ENCODE data around the gene IKZF1.
A peak's percentile ranks its signal among the peaks of the same experiment; 100 is the strongest.

The IKZF1 gene

DNA sequence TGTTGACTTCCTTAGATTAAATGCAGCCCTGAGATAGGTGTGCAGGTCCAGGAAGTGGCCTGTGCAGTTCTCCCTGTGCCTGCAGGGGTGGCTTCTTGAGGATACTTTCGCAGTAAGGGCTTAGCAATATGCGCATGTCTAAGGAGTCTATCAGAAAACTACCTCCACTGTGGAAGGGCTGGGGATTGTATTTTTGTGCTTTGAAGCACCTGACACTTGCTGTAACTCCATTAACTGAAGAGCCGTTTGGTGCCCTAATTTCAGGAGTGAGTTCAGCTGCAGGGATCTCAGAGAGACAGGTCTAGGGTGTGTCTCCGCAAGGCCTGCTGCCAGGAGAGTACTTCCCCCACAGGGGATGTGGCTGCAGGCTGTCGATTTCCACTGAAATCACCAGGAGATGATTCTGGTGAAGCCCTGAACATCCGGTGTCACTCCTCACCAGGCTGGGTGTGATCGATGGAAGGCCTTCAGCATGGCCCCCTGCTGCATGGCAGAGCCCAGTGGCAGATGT, 35.5 kb downstream of the IKZF1 start:
- no peaks in the 10 kb centered on the region for H3K4me1 ChIP-seq (ENCODE audit: insufficient read depth, poor library complexity, severe bottlenecking)
- TF ChIP-seq, protein P1, sequence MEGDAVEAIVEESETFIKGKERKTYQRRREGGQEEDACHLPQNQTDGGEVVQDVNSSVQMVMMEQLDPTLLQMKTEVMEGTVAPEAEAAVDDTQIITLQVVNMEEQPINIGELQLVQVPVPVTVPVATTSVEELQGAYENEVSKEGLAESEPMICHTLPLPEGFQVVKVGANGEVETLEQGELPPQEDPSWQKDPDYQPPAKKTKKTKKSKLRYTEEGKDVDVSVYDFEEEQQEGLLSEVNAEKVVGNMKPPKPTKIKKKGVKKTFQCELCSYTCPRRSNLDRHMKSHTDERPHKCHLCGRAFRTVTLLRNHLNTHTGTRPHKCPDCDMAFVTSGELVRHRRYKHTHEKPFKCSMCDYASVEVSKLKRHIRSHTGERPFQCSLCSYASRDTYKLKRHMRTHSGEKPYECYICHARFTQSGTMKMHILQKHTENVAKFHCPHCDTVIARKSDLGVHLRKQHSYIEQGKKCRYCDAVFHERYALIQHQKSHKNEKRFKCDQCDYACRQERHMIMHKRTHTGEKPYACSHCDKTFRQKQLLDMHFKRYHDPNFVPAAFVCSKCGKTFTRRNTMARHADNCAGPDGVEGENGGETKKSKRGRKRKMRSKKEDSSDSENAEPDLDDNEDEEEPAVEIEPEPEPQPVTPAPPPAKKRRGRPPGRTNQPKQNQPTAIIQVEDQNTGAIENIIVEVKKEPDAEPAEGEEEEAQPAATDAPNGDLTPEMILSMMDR (IDR thresholded peaks at IDR 0.05; ENCODE audit: poor library complexity, severe bottlenecking) = no peak
- ATAC-seq (ENCODE audit: low read depth) = no peak
- no peak overlapping the region for H3K4me3 ChIP-seq (ENCODE audit: severe bottlenecking)
- H3K27ac ChIP-seq (ENCODE audit: poor library complexity, severe bottlenecking) = no peak overlapping the region
- H3K36me3 ChIP-seq (ENCODE audit: low read depth) = no peaks in the 10 kb centered on the region
- H3K27me3 ChIP-seq (ENCODE audit: insufficient read depth, poor library complexity, severe bottlenecking) = no peaks in the 10 kb centered on the region
- H3K9me3 ChIP-seq (ENCODE audit: severe bottlenecking) = no peaks in the 10 kb centered on the region
- DNase-seq (ENCODE audit: low spot score) = no peak

DNA sequence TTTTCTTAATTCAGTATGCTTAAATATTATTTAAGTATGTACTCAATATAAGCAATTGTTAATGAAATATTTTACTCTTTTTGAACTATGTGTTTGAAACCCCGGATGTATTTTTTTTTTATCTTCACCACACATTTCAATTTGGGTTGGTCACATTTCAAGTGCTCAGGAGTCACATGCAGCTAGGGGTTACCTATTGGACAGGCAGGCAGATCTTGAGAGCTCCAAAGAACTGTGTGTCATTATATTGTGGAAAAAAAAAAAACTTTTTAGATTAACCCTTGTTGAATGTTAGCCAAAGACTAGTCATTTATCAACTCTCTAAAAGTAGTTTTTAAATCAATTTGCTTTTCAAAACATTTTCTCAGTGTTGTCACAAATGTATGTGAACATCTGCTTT, 37.2 kb downstream of the IKZF1 start:
- H3K4me3 ChIP-seq (ENCODE audit: severe bottlenecking) = no peak overlapping the region
- no peaks in the 10 kb centered on the region for H3K27me3 ChIP-seq (ENCODE audit: insufficient read depth, poor library complexity, severe bottlenecking)
- no peak overlapping the region for H3K27ac ChIP-seq (ENCODE audit: poor library complexity, severe bottlenecking)
- TF ChIP-seq, protein P1 (IDR thresholded peaks at IDR 0.05; ENCODE audit: poor library complexity, severe bottlenecking) = no peak
- no peaks in the 10 kb centered on the region for H3K9me3 ChIP-seq (ENCODE audit: severe bottlenecking)
- DNase-seq (ENCODE audit: low spot score) (no peak), ATAC-seq (ENCODE audit: low read depth) (no peak)
- H3K4me1 ChIP-seq (ENCODE audit: insufficient read depth, poor library complexity, severe bottlenecking) = no peaks in the 10 kb centered on the region
- no peaks in the 10 kb centered on the region for H3K36me3 ChIP-seq (ENCODE audit: low read depth)

DNA sequence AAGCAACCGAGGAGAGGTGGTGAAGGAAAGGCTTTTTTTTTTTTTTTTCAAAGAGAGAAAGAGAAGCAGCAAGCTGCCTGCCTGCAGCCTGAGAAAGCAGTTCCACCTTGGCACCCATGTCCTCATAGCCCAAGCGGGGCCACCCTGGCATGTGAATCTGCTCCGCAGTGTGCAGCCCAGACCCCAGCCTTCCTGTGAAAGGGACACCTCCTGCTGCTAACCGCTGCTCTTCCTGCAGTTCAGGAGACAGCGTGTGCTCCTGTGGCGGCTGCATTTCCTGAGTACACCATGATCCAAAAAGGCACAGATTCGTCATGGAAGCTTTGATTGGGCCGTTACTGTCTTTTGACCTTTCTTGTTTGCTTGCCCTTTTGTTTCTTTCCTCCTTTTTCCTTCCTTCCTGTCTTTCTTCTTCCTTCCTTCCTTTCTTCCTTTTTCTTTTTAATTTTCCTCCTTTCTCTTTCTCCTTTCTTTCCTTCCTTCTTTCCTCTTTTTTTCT, 38.1 kb downstream of the IKZF1 start:
- peak; percentile 57; the same call in 2 of the 3 replicates for ATAC-seq (ENCODE audit: low read depth)
- Histone ChIP-seq H3K27ac (ENCODE audit: poor library complexity, severe bottlenecking) (no peak overlapping the region), H3K4me1 (ENCODE audit: insufficient read depth, poor library complexity, severe bottlenecking) (no peaks in the 10 kb centered on the region), H3K4me3 (ENCODE audit: severe bottlenecking) (no peak overlapping the region), H3K36me3 (ENCODE audit: low read depth) (no peaks in the 10 kb centered on the region), H3K9me3 (ENCODE audit: severe bottlenecking) (no peaks in the 10 kb centered on the region), H3K27me3 (ENCODE audit: insufficient read depth, poor library complexity, severe bottlenecking) (peaks cover 5% of the 10 kb centered on the region)
- TF ChIP-seq, protein P1 (IDR thresholded peaks at IDR 0.05; ENCODE audit: poor library complexity, severe bottlenecking) = no peak
- no peak for DNase-seq (ENCODE audit: low spot score)

DNA sequence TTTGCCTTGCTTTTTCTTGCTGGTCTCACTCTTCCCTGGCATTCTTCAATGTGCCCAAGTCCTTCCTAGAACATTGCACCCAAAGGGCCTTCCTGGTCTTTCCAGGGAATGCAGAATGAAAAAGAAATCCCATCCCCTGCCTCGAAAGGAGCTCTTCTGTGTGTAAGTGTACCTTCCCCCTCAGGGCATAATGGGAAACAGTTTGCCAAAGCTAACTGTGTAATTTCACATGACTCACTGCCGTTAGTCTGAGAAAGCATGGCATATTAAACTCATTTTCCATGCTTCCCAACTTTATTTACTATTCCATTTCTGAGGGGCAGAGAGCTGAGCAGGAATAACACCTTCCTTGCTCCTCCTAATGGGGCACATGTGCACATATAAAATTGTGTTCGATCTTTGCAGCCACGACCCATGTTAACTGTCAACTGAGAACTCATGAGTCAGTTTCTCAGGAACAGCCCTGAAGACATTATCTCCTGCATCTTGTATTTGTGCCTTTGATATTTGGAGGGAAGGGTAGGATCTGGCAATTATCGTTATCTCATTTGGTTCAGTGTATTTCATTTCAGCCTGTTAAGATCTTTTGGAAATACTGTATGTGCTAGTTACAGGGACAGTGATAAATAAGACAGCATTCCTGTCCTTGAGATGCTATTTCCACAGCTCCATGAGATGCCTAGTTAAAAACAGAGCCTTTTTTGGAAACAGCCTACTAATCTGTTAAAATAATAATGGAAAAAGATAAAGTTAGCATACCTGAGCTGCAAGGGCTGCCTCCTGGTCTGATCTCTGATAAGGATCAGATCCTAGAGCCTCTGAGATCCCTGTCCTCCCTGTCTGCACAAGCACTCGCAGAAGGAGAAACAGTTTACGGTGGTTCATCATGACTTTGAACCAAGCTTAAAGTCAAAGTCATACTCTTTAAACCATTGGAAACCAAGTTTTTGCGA, 42.3 kb downstream of the IKZF1 start:
- peak; percentile 68 for ATAC-seq (ENCODE audit: low read depth)
- Histone ChIP-seq H3K27me3 (ENCODE audit: insufficient read depth, poor library complexity, severe bottlenecking) (peaks cover 15% of the 10 kb centered on the region), H3K36me3 (ENCODE audit: low read depth) (no peaks in the 10 kb centered on the region)

More for the DNA sequence above, 42.3 kb downstream of the IKZF1 start:
- no peak overlapping the region for H3K4me3 ChIP-seq (ENCODE audit: severe bottlenecking)
- TF ChIP-seq, protein P1 (IDR thresholded peaks at IDR 0.05; ENCODE audit: poor library complexity, severe bottlenecking) = no peak
- no peak overlapping the region for H3K27ac ChIP-seq (ENCODE audit: poor library complexity, severe bottlenecking)
- no peak for DNase-seq (ENCODE audit: low spot score)
- H3K9me3 ChIP-seq (ENCODE audit: severe bottlenecking) = no peaks in the 10 kb centered on the region
- H3K4me1 ChIP-seq (ENCODE audit: insufficient read depth, poor library complexity, severe bottlenecking) = no peaks in the 10 kb centered on the region
